PC-9 (cell line): ENCODE data around the gene ROR2. TPM values are rescaled to one million over a fixed set of nuclear protein-coding genes. Genes with fewer than 3 reads are reported as not detected.

Experiments used
- BruUV-seq: library from RNA; stranded (reverse); fragments of 400-500 nt; replicated peaks from 2 replicates; lab custom pipeline; 2021; lab: Mats Ljungman, UMichigan
- CTCF ChIA-PET: fragments of 300-600 bp; sonication (Branson Sonifier 250); formaldehyde crosslinking; loops from one replicate; lab custom pipeline; 2022; ENCODE audit warnings: antibody characterized with exemption; lab: Charles Lee
- POLR2A ChIA-PET: fragments of 300-600 bp; sonication (Branson Sonifier 250); formaldehyde crosslinking; loops from one replicate; lab custom pipeline; 2022; ENCODE audit warnings: antibody characterized with exemption; ENCODE audit not compliant: unreplicated experiment; lab: Charles Lee
- DNase-seq, 2 experiments: peaks; one replicate each; pipeline versions ENCODE4 v3.0.0 to v3.0.0-alpha.2; 2015 to 2022; ENCODE audit warnings: mixed read lengths in 1 of 2
- H2AFZ ChIP-seq: fragments of 200-600 bp; sonication (generic); 2 replicates; pipeline ENCODE4 v1.8.1; 2017; ENCODE audit warnings: antibody characterized with exemption
- H3F3A ChIP-seq: fragments of 200-600 bp; sonication (generic); 2 replicates; pipeline ENCODE4 v1.8.1; 2017; ENCODE audit warnings: antibody characterized with exemption, mild to moderate bottlenecking, low read depth; ENCODE audit not compliant: insufficient read depth
- H3K27ac ChIP-seq: fragments of 200-600 bp; sonication (generic); 2 replicates; pipeline ENCODE4 v1.6.1; 2016; ENCODE audit warnings: mixed run types
- H3K27me3 ChIP-seq: fragments of 200-600 bp; sonication (generic); 2 replicates; pipeline ENCODE4 v1.6.1; 2016; ENCODE audit warnings: low read depth, mixed run types; ENCODE audit not compliant: insufficient read depth
- H3K36me3 ChIP-seq: fragments of 200-600 bp; sonication (generic); 2 replicates; pipeline ENCODE4 v1.6.1; 2016; ENCODE audit warnings: low read depth, mixed run types
- H3K4me1 ChIP-seq: fragments of 200-600 bp; sonication (generic); replicated peaks from 2 replicates; pipeline ENCODE4 v1.6.1; 2016; ENCODE audit warnings: mixed run types; ENCODE audit not compliant: insufficient read depth
- H3K4me2 ChIP-seq: fragments of 200-600 bp; sonication (generic); 2 replicates; pipeline ENCODE4 v1.6.1; 2017; ENCODE audit warnings: mixed run types
- H3K4me3 ChIP-seq: fragments of 200-600 bp; sonication (generic); 2 replicates; pipeline ENCODE4 v1.6.1; 2016; ENCODE audit warnings: mixed run types
- H3K79me2 ChIP-seq: fragments of 200-600 bp; sonication (generic); 2 replicates; pipeline ENCODE4 v1.6.1; 2017; ENCODE audit warnings: low read depth, mixed run types
- H3K9me2 ChIP-seq: fragments of 200-600 bp; sonication (generic); 2 replicates; pipeline ENCODE4 v1.8.1; 2017; ENCODE audit warnings: mild to moderate bottlenecking; ENCODE audit not compliant: insufficient read depth
- H3K9me3 ChIP-seq: fragments of 200-600 bp; sonication (generic); 2 replicates; pipeline ENCODE4 v1.8.1; 2016; ENCODE audit warnings: low read depth; ENCODE audit not compliant: insufficient read depth
- H4K20me1 ChIP-seq: fragments of 200-600 bp; sonication (generic); 2 replicates; pipeline ENCODE4 v1.8.1; 2017; ENCODE audit not compliant: insufficient read depth
- EZH2 ChIP-seq: fragments of 200-600 bp; sonication (generic); IDR thresholded peaks from 2 replicates; pipeline ENCODE4 v1.8.0; 2017; ENCODE audit warnings: antibody characterized with exemption, low read depth
- intact Hi-C: fragments of 100-400 bp; cut with micrococcal nuclease; formaldehyde crosslinking; loops from one replicate; pipeline ENCODE4 v1.10.0; 2022; ENCODE audit not compliant: unreplicated experiment
- total RNA-seq: library from RNA; stranded (reverse); gene quantifications from 2 replicates; pipeline ENCODE4 v1.2.3, GENCODE V29; 2021
- TF ChIP-seq, protein P1 (sequence below): fragments of 200-600 bp; sonication (generic); conservative IDR thresholded peaks from 2 replicates; pipeline ENCODE4 v1.6.1; 2017; ENCODE audit warnings: mixed run types, antibody characterized with exemption, mild to moderate bottlenecking, moderate library complexity

Gene ROR2
- total RNA-seq, 1 experiment from 2014 or later = not detected

- Histone ChIP-seq H3K4me3 (no peak overlapping the region), H3K4me2 (no peak overlapping the region), H3K9me2 (no peaks in the 10 kb centered on the region), H3K27ac (no peak overlapping the region), H3K4me1 (no peaks in the 10 kb centered on the region), H2AFZ (no peak overlapping the region), H4K20me1 (no peaks in the 10 kb centered on the region), H3K36me3 (no peaks in the 10 kb centered on the region), H3F3A (no peaks in the 10 kb centered on the region), H3K79me2 (no peaks in the 10 kb centered on the region), H3K27me3 (peaks cover 51% of the 10 kb centered on the region), H3K9me3 (peaks cover 7% of the 10 kb centered on the region; the same call in 1 of the 2 replicates)
- intact Hi-C loops = no loop called here
- BruUV-seq = no TSS peak
- no peak for DNase-seq
- ChIA-PET POLR2A (no interaction called here), CTCF (no interaction called here)
- TF ChIP-seq, protein P1, sequence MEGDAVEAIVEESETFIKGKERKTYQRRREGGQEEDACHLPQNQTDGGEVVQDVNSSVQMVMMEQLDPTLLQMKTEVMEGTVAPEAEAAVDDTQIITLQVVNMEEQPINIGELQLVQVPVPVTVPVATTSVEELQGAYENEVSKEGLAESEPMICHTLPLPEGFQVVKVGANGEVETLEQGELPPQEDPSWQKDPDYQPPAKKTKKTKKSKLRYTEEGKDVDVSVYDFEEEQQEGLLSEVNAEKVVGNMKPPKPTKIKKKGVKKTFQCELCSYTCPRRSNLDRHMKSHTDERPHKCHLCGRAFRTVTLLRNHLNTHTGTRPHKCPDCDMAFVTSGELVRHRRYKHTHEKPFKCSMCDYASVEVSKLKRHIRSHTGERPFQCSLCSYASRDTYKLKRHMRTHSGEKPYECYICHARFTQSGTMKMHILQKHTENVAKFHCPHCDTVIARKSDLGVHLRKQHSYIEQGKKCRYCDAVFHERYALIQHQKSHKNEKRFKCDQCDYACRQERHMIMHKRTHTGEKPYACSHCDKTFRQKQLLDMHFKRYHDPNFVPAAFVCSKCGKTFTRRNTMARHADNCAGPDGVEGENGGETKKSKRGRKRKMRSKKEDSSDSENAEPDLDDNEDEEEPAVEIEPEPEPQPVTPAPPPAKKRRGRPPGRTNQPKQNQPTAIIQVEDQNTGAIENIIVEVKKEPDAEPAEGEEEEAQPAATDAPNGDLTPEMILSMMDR = no peak
- TF ChIP-seq EZH2 = no peak
Observed at GRCh38 chr9:91935805-91936514, 14.1 kb downstream of the ROR2 start.

- TF ChIP-seq, protein P1 = no peak
- TF ChIP-seq EZH2 = no peak
- Histone ChIP-seq H3K4me2 (no peak overlapping the region), H3K4me3 (no peak overlapping the region), H3K4me1 (no peaks in the 10 kb centered on the region), H4K20me1 (no peaks in the 10 kb centered on the region), H3K36me3 (no peaks in the 10 kb centered on the region), H3K27ac (no peak overlapping the region), H3K9me2 (no peaks in the 10 kb centered on the region), H3K79me2 (no peaks in the 10 kb centered on the region), H3F3A (no peaks in the 10 kb centered on the region), H3K9me3 (peaks cover 14% of the 10 kb centered on the region), H2AFZ (no peak overlapping the region), H3K27me3 (peaks cover 51% of the 10 kb centered on the region)
- ChIA-PET POLR2A (no interaction called here), CTCF (no interaction called here)
- intact Hi-C loops = no loop called here
- DNase-seq = no peak
- no TSS peak for BruUV-seq
Observed at GRCh38 chr9:91935066-91935749, 14.8 kb downstream of the ROR2 start.

DNA sequence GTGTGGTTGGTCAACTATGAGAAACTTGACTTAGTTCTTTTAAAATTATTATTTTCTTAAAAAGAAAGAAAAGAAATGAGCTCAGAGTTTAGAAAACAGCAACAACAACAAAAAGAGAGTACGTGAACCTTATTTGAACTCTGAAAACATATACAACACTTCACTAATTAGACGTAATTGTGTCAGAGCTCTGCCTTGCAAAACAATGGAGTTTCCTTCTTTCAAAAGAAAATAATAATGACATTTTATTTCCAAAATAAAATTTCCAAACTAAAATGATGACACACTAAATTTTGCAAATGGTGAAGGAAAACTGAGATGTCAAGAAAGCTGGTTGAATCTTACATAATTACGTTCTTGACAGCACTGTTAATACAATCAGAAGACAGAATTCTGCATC, 15.4 kb downstream of the ROR2 start:
- POLR2A ChIA-PET = no interaction called here
- no peak overlapping the region for H3K27ac ChIP-seq

More for the DNA sequence above, 15.4 kb downstream of the ROR2 start:
- Histone ChIP-seq H3F3A (no peaks in the 10 kb centered on the region), H3K27me3 (peaks cover 45% of the 10 kb centered on the region), H3K4me2 (no peak overlapping the region), H3K9me2 (no peaks in the 10 kb centered on the region), H2AFZ (no peak overlapping the region), H3K79me2 (no peaks in the 10 kb centered on the region), H3K4me1 (no peaks in the 10 kb centered on the region), H3K9me3 (peaks cover 16% of the 10 kb centered on the region), H4K20me1 (no peaks in the 10 kb centered on the region), H3K36me3 (no peaks in the 10 kb centered on the region), H3K4me3 (no peak overlapping the region)
- TF ChIP-seq, protein P1 = no peak
- no peak for TF ChIP-seq EZH2
- no peak for DNase-seq
- intact Hi-C loops = no loop called here
- BruUV-seq = no TSS peak
- CTCF ChIA-PET = no interaction called here
